ENCODE measurements around the gene TMED1. TPM values are rescaled to one million over a fixed set of nuclear protein-coding genes. Genes with fewer than 3 reads are reported as not detected.

The TMED1 gene
- total and polyA plus RNA-seq, 9 of the 15 experiments (the other 6 are each of a cell fraction or from before 2014, with no cell fraction given): 0.86 to 30.2 (median 23.5) TPM

GRCh38 chr19:10831987-10832938 is 3.7 kb downstream of the TMED1 start (continued):
- TF ChIP-seq HDAC6 (IDR thresholded peaks at IDR 0.05; ENCODE audit: low read depth, low read length) (no peak), HDAC3 (IDR thresholded peaks at IDR 0.05; ENCODE audit: borderline replicate concordance, partially characterized antibody) (no peak), POLR2A (conservative IDR thresholded peaks at IDR 0.05) (0 out of 2 replicates have a peak, but pooled peaks have one; percentile 16), GTF3C2 (IDR thresholded peaks at IDR 0.05; ENCODE audit: borderline replicate concordance, extremely low read depth, insufficient read length) (no peak), OTX1 (CRISPR knock-in tag; IDR thresholded peaks at IDR 0.05) (no peak), TCF3 (CRISPR knock-in tag; IDR thresholded peaks at IDR 0.05) (no peak), ZNF239 (CRISPR knock-in tag; IDR thresholded peaks at IDR 0.05) (no peak), MNT (conservative IDR thresholded peaks at IDR 0.05) (no peak), CHD1 (IDR thresholded peaks at IDR 0.05; ENCODE audit: low read length) (no peak), CREB1 (IDR thresholded peaks at IDR 0.05) (no peak), CREB1 (CRISPR knock-in tag; IDR thresholded peaks at IDR 0.05) (no peak), MEIS2 (IDR thresholded peaks at IDR 0.05; ENCODE audit: partially characterized antibody) (no peak), ZKSCAN3 (CRISPR knock-in tag; IDR thresholded peaks at IDR 0.05) (no peak), RBM22 (IDR thresholded peaks at IDR 0.05; ENCODE audit: low read depth, low read length, poor library complexity, severe bottlenecking) (peak; percentile 84), CBFA2T3 (IDR thresholded peaks at IDR 0.05) (no peak), ZNF445 (CRISPR knock-in tag; IDR thresholded peaks at IDR 0.05; ENCODE audit: low read depth) (no peak), ZNF511 (CRISPR knock-in tag; IDR thresholded peaks at IDR 0.05) (no peak), SP2 (IDR thresholded peaks at IDR 0.05; ENCODE audit: extremely low read depth, low read depth, low read length, poor library complexity, severe bottlenecking) (no peak), CHD2 (IDR thresholded peaks at IDR 0.05; ENCODE audit: low read depth, low read length) (no peak), ARNT (IDR thresholded peaks at IDR 0.05) (no peak), ATF7 (IDR thresholded peaks at IDR 0.05) (no peak), FOXJ3 (CRISPR knock-in tag; IDR thresholded peaks at IDR 0.05) (no peak), HNRNPL (IDR thresholded peaks at IDR 0.05; ENCODE audit: low read depth, low read length) (no peak), MTA2 (IDR thresholded peaks at IDR 0.05; ENCODE audit: low read depth) (no peak), DLX4 (CRISPR knock-in tag; IDR thresholded peaks at IDR 0.05) (no peak), SMARCA5 (IDR thresholded peaks at IDR 0.05) (no peak)

All from K562 (cell line).